ENCODE measurements around the gene ADAM15. TPM values are rescaled to one million over a fixed set of nuclear protein-coding genes. Genes with fewer than 3 reads are reported as not detected.

ADAM15 gene
- total and polyA plus RNA-seq, 2 of the 8 experiments (the other 6 are each of a cell fraction or from before 2014, with no cell fraction given): 32.9 to 37.6 TPM

GRCh38 chr1:155012776-155013602, 38.1 kb upstream of the ADAM15 start:
- H3K4ac ChIP-seq (replicated peaks; ENCODE audit: insufficient read length, low read depth, low read length): no peak overlapping the region
- POLR2A ChIA-PET (ENCODE audit: partially characterized antibody): interaction anchor here (0.9 to 14.8 kb wide), 11 partner anchors 8 to 72 kb away, joined by 3 to 128 read pairs (median 5); partner anchors contain the start of genes CKS1B, FLAD1, LENEP and SHC1
- peaks cover 0 to 1% of the 10 kb centered on the region in 2 experiments for H4K20me1 ChIP-seq (replicated peaks in 1 of 2; ENCODE audit: control insufficient read depth in 1 of 2, insufficient read depth in 2 of 2, low read length in 2 of 2)
- TF ChIP-seq TCF12 (IDR thresholded peaks at IDR 0.05; ENCODE audit: low read depth, low read length) (no peak), BRCA1 (IDR thresholded peaks at IDR 0.05; ENCODE audit: low read depth, low read length) (no peak), NANOG (IDR thresholded peaks at IDR 0.05; ENCODE audit: insufficient read depth, low read depth, low read length, poor library complexity, severe bottlenecking) (no peak), KDM5A (IDR thresholded peaks at IDR 0.05; ENCODE audit: low read length) (no peak), USF2 (IDR thresholded peaks at IDR 0.05; ENCODE audit: low read length) (no peak), NRF1 (IDR thresholded peaks at IDR 0.05; ENCODE audit: low read depth, low read length) (no peak), SIN3A (conservative IDR thresholded peaks at IDR 0.05 in 1 of 2, IDR thresholded peaks at IDR 0.05 in 1 of 2; ENCODE audit: low read depth in 1 of 2, low read length in 2 of 2) (no peak), FOSL1 (IDR thresholded peaks at IDR 0.05; ENCODE audit: insufficient read depth, low read depth, low read length) (no peak), BCL11A (IDR thresholded peaks at IDR 0.05; ENCODE audit: low read depth in 2 of 2, low read length in 2 of 2) (no peak)

More at GRCh38 chr1:155012776-155013602, 38.1 kb upstream of the ADAM15 start:
- H2BK20ac ChIP-seq (ENCODE audit: low read length): peak overlapping the region; percentile 72; the same call in 1 of the 2 replicates
- H3K27ac ChIP-seq (ENCODE audit: low read depth, low read length): no peak overlapping the region
- H3K4me3 ChIP-seq (ENCODE audit: extremely low read depth in 1 of 4, insufficient read depth in 2 of 4, low read depth in 3 of 4, low read length in 4 of 4): peak overlapping the region in 2 of 4 experiments; percentile 8 to 38; a peak in 2 of 8 replicates
- CTCF ChIA-PET (ENCODE audit: partially characterized antibody): interaction anchor here (0.7 to 18.6 kb wide), 6 partner anchors 15 to 50 kb away, joined by 3 to 354 read pairs (median 8); partner anchors contain the start of genes ADAM15, CKS1B, EFNA4 and LENEP
- H3K4me1 ChIP-seq (replicated peaks in 1 of 4; ENCODE audit: control insufficient read depth in 3 of 4, insufficient read depth in 4 of 4, low read length in 3 of 4): peaks cover 8 to 48% (median 40%) of the 10 kb centered on the region in 4 experiments
- no peak overlapping the region; the same call in none of the 2 replicates for H3K18ac ChIP-seq (ENCODE audit: extremely low read depth, low read length)
- no peak overlapping the region for H4K91ac ChIP-seq (replicated peaks; ENCODE audit: insufficient read length, low read length)
- peak overlapping the region; percentile 45; the same call in 1 of the 2 replicates for H2AK5ac ChIP-seq (ENCODE audit: low read depth, low read length)
- DNase-seq (ENCODE audit: low read depth in 1 of 2, low spot score in 2 of 2) (no peak), FAIRE-seq (no peak)
- H2BK12ac ChIP-seq (ENCODE audit: low read depth, low read length): peak overlapping the region; percentile 75; the same call in 1 of the 2 replicates
- 0 out of 7 replicates have a peak overlapping the region, but pooled peaks of 1 of the 4 experiments have one; percentile 22 for H3K9ac ChIP-seq (replicated peaks in 1 of 4; ENCODE audit: extremely low read depth in 1 of 4, low read depth in 3 of 4, low read length in 3 of 4)
- H3K9me3 ChIP-seq (ENCODE audit: insufficient read depth in 2 of 2, low read depth in 1 of 2, low read length in 1 of 2): no peaks in the 10 kb centered on the region
- H3K14ac ChIP-seq (ENCODE audit: insufficient read length): no peak overlapping the region
- H4K8ac ChIP-seq (ENCODE audit: extremely low read depth, insufficient read depth, low read length): no peak overlapping the region
- no peak overlapping the region for H3K23ac ChIP-seq (ENCODE audit: insufficient read length)
- peaks cover 0 to 29% (median 13%) of the 10 kb centered on the region in 4 experiments; a peak in 4 of 8 replicates for H3K36me3 ChIP-seq (ENCODE audit: control insufficient read depth in 2 of 4, insufficient read depth in 4 of 4, low read length in 3 of 4)
- no peak overlapping the region for H2BK120ac ChIP-seq (replicated peaks; ENCODE audit: low read depth, low read length)
- no peak overlapping the region for H4K5ac ChIP-seq (ENCODE audit: insufficient read length, low read depth, low read length)
- H2BK15ac ChIP-seq (ENCODE audit: low read length): peak overlapping the region; percentile 98; the same call in 1 of the 2 replicates
- 84% methylated on average over 3 of the region's 3 CpGs; no CpG with 5 or more reads in 1 of the 2 experiments for WGBS, 2 experiments (ENCODE audit: extremely low coverage in 1 of 2, insufficient coverage in 1 of 2, insufficient read length in 1 of 2, insufficient replicate concordance in 2 of 2, low coverage in 1 of 2, low lambda C conversion rate in 2 of 2, missing lambda C conversion rate in 1 of 2)
- H3K79me2 ChIP-seq (ENCODE audit: control insufficient read depth in 1 of 2, insufficient read depth in 2 of 2, low read length in 2 of 2): peaks cover 0 to 20% of the 10 kb centered on the region in 2 experiments; a peak in 2 of 4 replicates
- H2BK5ac ChIP-seq (ENCODE audit: low read depth, low read length): peak overlapping the region; percentile 87; the same call in 1 of the 2 replicates
- H3K56ac ChIP-seq (replicated peaks; ENCODE audit: insufficient read length, low read depth, low read length): no peak overlapping the region
- H3K4me2 ChIP-seq (ENCODE audit: insufficient read depth in 1 of 2, low read depth in 2 of 2, low read length in 2 of 2): peak overlapping the region; percentile 50 to 61; a peak in 2 of 4 replicates
- H3K23me2 ChIP-seq (ENCODE audit: low read depth, low read length): no peaks in the 10 kb centered on the region; the same call in 1 of the 2 replicates
- no peaks in the 10 kb centered on the region for H3K27me3 ChIP-seq (replicated peaks in 1 of 4; ENCODE audit: control insufficient read depth in 3 of 4, extremely low read depth in 1 of 4, insufficient read depth in 3 of 4, low read length in 3 of 4)
- H3K79me1 ChIP-seq (ENCODE audit: low read depth, low read length): peaks cover 7% of the 10 kb centered on the region; the same call in 1 of the 2 replicates
- H2AFZ ChIP-seq (ENCODE audit: low read length): no peak overlapping the region

Measured in H1 (cell line).